ENCODE results near the gene ANKRD31. TPM values are rescaled to one million over a fixed set of nuclear protein-coding genes. Genes with fewer than 3 reads are reported as not detected.
"Not testable (repeated sequence)": the region's sequence is repeated elsewhere in the genome, so short reads cannot be mapped to it uniquely, and the experiment has no call there.

The ANKRD31 gene
- total and polyA plus RNA-seq, 7 donors: 0.01 to 0.11 (median 0.06) TPM; not detected in 2

DNA sequence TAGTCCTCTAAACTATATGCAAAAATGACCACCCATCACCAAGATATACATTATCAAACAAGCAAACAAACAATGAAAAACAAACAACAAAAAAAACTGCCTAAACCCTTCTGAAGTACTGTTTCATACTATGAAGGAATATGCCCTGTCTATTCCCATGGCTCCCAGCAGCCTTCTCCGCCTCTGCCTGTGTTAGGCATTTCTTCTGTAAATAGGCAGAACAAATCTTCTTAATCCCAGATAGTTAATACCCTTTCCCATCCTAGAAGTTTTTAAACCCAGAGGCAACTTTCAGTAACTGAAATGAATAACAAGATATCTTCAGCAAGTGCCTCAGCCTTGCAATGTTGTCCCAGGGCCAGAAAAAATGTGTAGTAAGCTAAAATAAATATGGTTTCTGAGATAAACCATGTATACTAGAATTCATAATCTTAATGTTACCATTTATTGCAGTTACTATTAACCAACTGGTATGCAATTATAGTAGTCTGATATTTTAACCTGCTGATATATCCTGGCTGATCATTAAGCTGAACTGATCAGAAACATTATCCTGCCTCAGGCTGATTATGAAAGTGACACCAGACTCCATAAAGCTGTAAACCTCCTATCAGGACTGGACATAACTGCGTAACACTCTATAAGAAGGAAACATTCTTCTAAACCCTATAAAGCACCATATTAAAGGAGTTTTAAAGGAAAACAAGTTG is 68.5 kb downstream of the ANKRD31 start:
- Histone ChIP-seq H3K27ac (no peak overlapping the region), H3K36me3 (ENCODE audit: insufficient read depth in 1 of 2, low read depth in 1 of 2) (no peaks in the 10 kb centered on the region), H3K4me1 (no peaks in the 10 kb centered on the region), H3K27me3 (ENCODE audit: insufficient read depth in 3 of 3, low read length in 2 of 3) (no peaks in the 10 kb centered on the region), H3K9me3 (no peaks in the 10 kb centered on the region), H3K4me3 (no peak overlapping the region)
- TF ChIP-seq, protein P1, sequence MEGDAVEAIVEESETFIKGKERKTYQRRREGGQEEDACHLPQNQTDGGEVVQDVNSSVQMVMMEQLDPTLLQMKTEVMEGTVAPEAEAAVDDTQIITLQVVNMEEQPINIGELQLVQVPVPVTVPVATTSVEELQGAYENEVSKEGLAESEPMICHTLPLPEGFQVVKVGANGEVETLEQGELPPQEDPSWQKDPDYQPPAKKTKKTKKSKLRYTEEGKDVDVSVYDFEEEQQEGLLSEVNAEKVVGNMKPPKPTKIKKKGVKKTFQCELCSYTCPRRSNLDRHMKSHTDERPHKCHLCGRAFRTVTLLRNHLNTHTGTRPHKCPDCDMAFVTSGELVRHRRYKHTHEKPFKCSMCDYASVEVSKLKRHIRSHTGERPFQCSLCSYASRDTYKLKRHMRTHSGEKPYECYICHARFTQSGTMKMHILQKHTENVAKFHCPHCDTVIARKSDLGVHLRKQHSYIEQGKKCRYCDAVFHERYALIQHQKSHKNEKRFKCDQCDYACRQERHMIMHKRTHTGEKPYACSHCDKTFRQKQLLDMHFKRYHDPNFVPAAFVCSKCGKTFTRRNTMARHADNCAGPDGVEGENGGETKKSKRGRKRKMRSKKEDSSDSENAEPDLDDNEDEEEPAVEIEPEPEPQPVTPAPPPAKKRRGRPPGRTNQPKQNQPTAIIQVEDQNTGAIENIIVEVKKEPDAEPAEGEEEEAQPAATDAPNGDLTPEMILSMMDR (IDR thresholded peaks at IDR 0.05): no peak
- intact Hi-C loops (cut with DNase I): no loop called here
- DNase-seq: no peak
- ATAC-seq: no peak
- WGBS, 3 donors: 59 to 63% (median 60%) methylated on average over 2 of the region's 2 CpGs

DNA sequence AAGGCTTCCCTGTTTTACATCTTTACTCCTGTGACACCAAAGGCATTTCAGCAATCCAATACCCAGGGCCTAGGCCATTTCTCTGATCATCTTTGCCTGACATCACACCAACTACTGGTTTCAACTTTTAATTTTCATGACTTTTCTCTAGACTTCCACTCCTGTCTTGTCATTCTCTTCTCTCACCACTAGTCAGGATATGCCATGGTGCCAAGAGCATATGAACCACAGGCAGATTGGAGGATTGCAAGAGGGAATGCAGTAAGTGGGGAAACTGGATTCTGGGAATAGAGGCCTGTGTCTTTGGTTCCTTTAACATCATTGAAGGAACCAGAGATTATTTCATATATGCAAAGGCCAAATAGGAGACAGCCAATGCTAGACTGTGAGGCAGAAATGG is 69.3 kb downstream of the ANKRD31 start:
- DNase-seq: no peak
- Histone ChIP-seq H3K36me3 (ENCODE audit: insufficient read depth in 1 of 2, low read depth in 1 of 2) (no peaks in the 10 kb centered on the region), H3K27ac (no peak overlapping the region), H3K9me3 (no peaks in the 10 kb centered on the region), H3K4me1 (no peaks in the 10 kb centered on the region), H3K4me3 (no peak overlapping the region), H3K27me3 (ENCODE audit: insufficient read depth in 3 of 3, low read length in 2 of 3) (no peaks in the 10 kb centered on the region)
- no peak for ATAC-seq
- intact Hi-C loops (cut with DNase I): no loop called here
- TF ChIP-seq, protein P1 (IDR thresholded peaks at IDR 0.05): no peak

DNA sequence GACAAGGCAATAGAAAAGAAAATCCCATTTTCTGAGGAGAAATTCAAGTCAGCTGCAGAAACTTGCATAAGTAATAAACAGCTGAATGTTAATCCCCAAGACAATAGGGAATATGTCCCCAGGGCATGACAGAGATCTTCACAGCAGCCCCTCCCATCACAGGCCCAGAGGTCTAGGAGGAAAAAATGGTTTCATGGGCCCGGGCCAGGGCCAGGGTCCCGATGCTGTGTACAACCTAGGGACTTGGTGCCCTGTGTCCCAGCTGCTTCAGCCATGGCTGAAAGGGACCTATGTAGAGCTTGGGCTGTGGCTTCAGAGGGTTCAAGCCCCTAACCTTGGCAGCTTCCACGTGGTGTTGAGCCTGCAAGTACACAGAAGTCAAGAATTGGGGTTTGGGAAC is 75.2 kb downstream of the ANKRD31 start:
- H3K36me3 ChIP-seq (ENCODE audit: insufficient read depth in 1 of 2, low read depth in 1 of 2); H3K4me1 ChIP-seq; H3K4me3 ChIP-seq; ATAC-seq; H3K27me3 ChIP-seq (ENCODE audit: insufficient read depth in 3 of 3, low read length in 2 of 3); H3K27ac ChIP-seq; DNase-seq; intact Hi-C loops (cut with DNase I): not testable (repeated sequence)
- 72 to 78% (median 74%) methylated on average over 3 of the region's 3 CpGs for WGBS, 3 donors
- H3K9me3 ChIP-seq: peaks cover 17% of the 10 kb centered on the region

DNA sequence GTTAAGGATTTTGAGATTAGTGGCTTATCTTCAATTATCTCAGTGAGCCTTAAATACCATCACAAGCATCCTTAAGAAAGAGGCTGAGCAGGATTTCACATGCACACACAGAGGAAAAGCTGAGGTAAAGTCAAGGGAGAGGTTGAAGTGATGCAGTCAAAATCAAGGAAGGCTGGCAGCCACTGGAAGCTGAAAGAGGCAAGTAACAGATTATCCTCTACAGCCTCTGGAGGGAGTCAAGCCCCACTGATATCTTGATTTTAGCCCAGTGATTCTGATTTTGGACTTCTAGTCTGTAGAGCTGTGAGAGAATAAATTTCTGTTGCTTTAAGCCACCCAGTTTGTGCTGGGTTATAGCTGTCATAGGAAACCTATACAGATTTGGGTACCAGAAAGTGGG is 80.1 kb downstream of the ANKRD31 start:
- H3K4me3 ChIP-seq: no peak overlapping the region
- peaks cover 17% of the 10 kb centered on the region for H3K9me3 ChIP-seq
- no peaks in the 10 kb centered on the region for H3K36me3 ChIP-seq (ENCODE audit: insufficient read depth in 1 of 2, low read depth in 1 of 2)
- H3K27ac ChIP-seq: no peak overlapping the region
- no peaks in the 10 kb centered on the region for H3K27me3 ChIP-seq (ENCODE audit: insufficient read depth in 3 of 3, low read length in 2 of 3)
- DNase-seq (no peak), ATAC-seq (peak in 1 of 4 donors; percentile 42)
- TF ChIP-seq, protein P1 (IDR thresholded peaks at IDR 0.05): no peak
- intact Hi-C loops (cut with DNase I): no loop called here
- no peaks in the 10 kb centered on the region for H3K4me1 ChIP-seq

DNA sequence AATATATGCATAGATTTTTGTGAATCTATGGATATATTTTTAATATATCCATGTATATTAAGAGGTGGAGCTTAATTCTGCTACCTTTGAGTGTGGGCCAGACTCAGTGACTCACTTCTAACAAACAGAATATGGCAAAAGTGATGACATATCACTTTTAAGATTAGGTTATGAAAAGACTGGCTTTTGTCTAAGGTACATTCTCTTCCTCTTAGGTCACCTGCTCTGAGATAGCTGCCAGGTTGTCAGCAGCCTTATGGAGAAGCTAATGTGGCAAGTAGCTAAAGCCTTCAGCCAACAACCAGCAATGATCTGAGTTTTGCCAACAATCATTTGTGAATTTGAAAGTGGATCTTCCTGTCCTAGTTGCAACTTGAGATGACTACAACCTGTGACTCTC is 83.8 kb downstream of the ANKRD31 start:
- ATAC-seq: peak in 3 of 4 donors; percentile 67 to 95 (median 85)
- no peaks in the 10 kb centered on the region for H3K9me3 ChIP-seq
- no peak overlapping the region for H3K4me3 ChIP-seq
- no peak for DNase-seq
- H3K27ac ChIP-seq: no peak overlapping the region
- TF ChIP-seq, protein P1 (IDR thresholded peaks at IDR 0.05): no peak
- H3K4me1 ChIP-seq: no peaks in the 10 kb centered on the region
- H3K27me3 ChIP-seq (ENCODE audit: insufficient read depth in 3 of 3, low read length in 2 of 3): no peaks in the 10 kb centered on the region
- no peaks in the 10 kb centered on the region for H3K36me3 ChIP-seq (ENCODE audit: insufficient read depth in 1 of 2, low read depth in 1 of 2)
- intact Hi-C loops (cut with DNase I): no loop called here
